Stimulated activated CD8-positive, alpha-beta memory T cell treated with anti-CD3 and anti-CD28 coated beads, Interleukin-12 subunit alpha, Interleukin-12 subunit beta, amount 100 ng/mL, for 4 hours (primary cell): ENCODE data around the gene OR13C9.
"Not testable (repeated sequence)": the region's sequence is repeated elsewhere in the genome, so short reads cannot be mapped to it uniquely, and the experiment has no call there.

ENCODE experiments used
- DNase-seq: peaks from one replicate; pipeline ENCODE4 v3.0.0-alpha.2; 2020; ENCODE audit warnings: low read depth

OR13C9 gene

GRCh38 chr9:104618104-104618503 lies at the start of gene OR13C9:
Gene OR13C9 (minus strand): TSS chr9:104618204. CDS start chr9:104618204, 0 bp downstream.
- DNase-seq, result no peak

GRCh38 chr9:104658496-104659195 lies 40.6 kb upstream of the OR13C9 start:
- DNase-seq, result no peak

- no peak for DNase-seq
These were observed 17.5 kb upstream of the OR13C9 start for GRCh38 chr9:104635456-104635855.

- no peak for DNase-seq
These were observed 16.0 kb upstream of the OR13C9 start for GRCh38 chr9:104633976-104634520.

GRCh38 chr9:104625964-104626363 lies 8.0 kb upstream of the OR13C9 start:
- DNase-seq, result not testable (repeated sequence)

- DNase-seq, result no peak
These were observed 586 bp downstream of the OR13C9 start for GRCh38 chr9:104617418-104617817.

GRCh38 chr9:104611213-104611612 lies 6.8 kb downstream of the OR13C9 start:
- DNase-seq, result no peak

- no peak for DNase-seq
These were observed 9.7 kb downstream of the OR13C9 start for GRCh38 chr9:104608336-104608735.

- DNase-seq, result no peak
These were observed 11.9 kb downstream of the OR13C9 start for GRCh38 chr9:104606152-104606551.

- not testable (repeated sequence) for DNase-seq
These were observed 12.5 kb downstream of the OR13C9 start, which contains the start of gene OR13C2 for GRCh38 chr9:104605527-104605926. Gene OR13C2 (minus strand): TSS chr9:104605627. CDS start chr9:104605627, 0 bp downstream.

- DNase-seq, result no peak
These were observed 13.2 kb downstream of the OR13C9 start for GRCh38 chr9:104604801-104605200.

GRCh38 chr9:104599313-104599712 lies 18.7 kb downstream of the OR13C9 start, which contains the start of gene OR13C5:
Gene OR13C5 (minus strand): TSS chr9:104599413. CDS start chr9:104599413, 0 bp downstream.
- not testable (repeated sequence) for DNase-seq

- DNase-seq, result not testable (repeated sequence)
These were observed 19.3 kb downstream of the OR13C9 start for GRCh38 chr9:104598749-104599148.

GRCh38 chr9:104589626-104590025 lies 28.4 kb downstream of the OR13C9 start:
- no peak for DNase-seq

- no peak for DNase-seq
These were observed 31.4 kb downstream of the OR13C9 start for GRCh38 chr9:104586496-104587180.

- DNase-seq, result no peak
These were observed 37.4 kb downstream of the OR13C9 start for GRCh38 chr9:104580562-104580961.

GRCh38 chr9:104577263-104577662 lies 40.7 kb downstream of the OR13C9 start:
- DNase-seq, result no peak

GRCh38 chr9:104575456-104575855 lies 42.5 kb downstream of the OR13C9 start:
- DNase-seq, result no peak

GRCh38 chr9:104572612-104573011 lies 45.4 kb downstream of the OR13C9 start:
- DNase-seq, result no peak

- DNase-seq, result no peak
These were observed 49.1 kb downstream of the OR13C9 start, which contains the start of gene OR13C8 for GRCh38 chr9:104568868-104569267. Gene OR13C8 (plus strand): TSS chr9:104569168. CDS start chr9:104569168, 0 bp downstream.
